NCI-H2107 (cell line): ENCODE results near the gene FUT9.
"Not testable (repeated sequence)": the region's sequence is repeated elsewhere in the genome, so short reads cannot be mapped to it uniquely, and the experiment has no call there.

Experiments used
- DNase-seq: peaks from one replicate; lab custom pipeline; 2025; lab: John Stamatoyannopoulos, UW

FUT9 gene

GRCh38 chr6:96186516-96187195 lies 170.9 kb downstream of the FUT9 start:
- no peak for DNase-seq

- DNase-seq: no peak
Measured at GRCh38 chr6:96194675-96195074, 178.9 kb downstream of the FUT9 start.

GRCh38 chr6:96195272-96195671 lies 179.5 kb downstream of the FUT9 start:
- DNase-seq: no peak

- DNase-seq: no peak
Measured at GRCh38 chr6:96196633-96197032, 180.9 kb downstream of the FUT9 start.

GRCh38 chr6:96197241-96197640 lies 181.5 kb downstream of the FUT9 start:
- DNase-seq: no peak

- no peak for DNase-seq
Measured at GRCh38 chr6:96202571-96202970, 186.8 kb downstream of the FUT9 start.

- no peak for DNase-seq
Measured at GRCh38 chr6:96211341-96211740, 195.6 kb downstream of the FUT9 start.

GRCh38 chr6:96212066-96212465 lies 196.3 kb downstream of the FUT9 start:
- no peak for DNase-seq

- no peak for DNase-seq
Measured at GRCh38 chr6:96213784-96214183, 198.0 kb downstream of the FUT9 start.

- no peak for DNase-seq
Measured at GRCh38 chr6:96223695-96224094, 207.9 kb downstream of the FUT9 start.

GRCh38 chr6:96227135-96227534 lies 211.4 kb downstream of the FUT9 start:
- DNase-seq: no peak

- no peak for DNase-seq
Measured at GRCh38 chr6:96234444-96234843, 218.7 kb downstream of the FUT9 start.

GRCh38 chr6:96235927-96236326 lies 220.2 kb downstream of the FUT9 start:
- DNase-seq: no peak

- no peak for DNase-seq
Measured at GRCh38 chr6:96236471-96236870, 220.7 kb downstream of the FUT9 start.

GRCh38 chr6:96237638-96238347 lies 222.0 kb downstream of the FUT9 start:
- DNase-seq: no peak

GRCh38 chr6:96246563-96246962 lies 230.8 kb downstream of the FUT9 start:
- DNase-seq: no peak

- DNase-seq: no peak
Measured at GRCh38 chr6:96249755-96250154, 234.0 kb downstream of the FUT9 start.

GRCh38 chr6:96257751-96258150 lies 242.0 kb downstream of the FUT9 start:
- DNase-seq: no peak

GRCh38 chr6:96260787-96261430 lies 245.1 kb downstream of the FUT9 start:
- not testable (repeated sequence) for DNase-seq
